Fibroblast of villous mesenchyme (primary cell): ENCODE data around the gene LARP4. TPM values are rescaled to one million over a fixed set of nuclear protein-coding genes. Genes with fewer than 3 reads are reported as not detected.
A peak's percentile ranks its signal among the peaks of the same experiment; 100 is the strongest.
"Not testable (repeated sequence)": the region's sequence is repeated elsewhere in the genome, so short reads cannot be mapped to it uniquely, and the experiment has no call there.

ENCODE experiments used
- DNase-seq: peaks from one replicate; pipeline ENCODE4 v3.0.0-alpha.2; 2010; ENCODE audit warnings: low read depth
- H3K4me3 ChIP-seq: 2 replicates; pipeline ENCODE4 v1.5.1; 2011; ENCODE audit warnings: low read depth, mild to moderate bottlenecking, low read length
- CTCF ChIP-seq: IDR thresholded peaks from 2 replicates; pipeline ENCODE4 v1.5.1; 2012; ENCODE audit warnings: low read depth, mild to moderate bottlenecking, low read length; ENCODE audit not compliant: insufficient read depth
- total RNA-seq: library from RNA; depleted of rRNA; stranded (reverse); fragments of >200 nt; gene quantifications from 2 replicates; pipeline ENCODE4 v1.2.3, GENCODE V29; 2012

LARP4 gene
- total RNA-seq, 1 donor: 57.9 TPM

- no peak overlapping the region for H3K4me3 ChIP-seq
- DNase-seq: peak; percentile 30
- TF ChIP-seq CTCF: no peak
These were observed 88.1 kb downstream of the LARP4 start for GRCh38 chr12:50488801-50489200.

- H3K4me3 ChIP-seq: not testable (repeated sequence)
- DNase-seq: peak; percentile 21
These were observed 97.4 kb downstream of the LARP4 start for GRCh38 chr12:50498119-50498518.

DNA sequence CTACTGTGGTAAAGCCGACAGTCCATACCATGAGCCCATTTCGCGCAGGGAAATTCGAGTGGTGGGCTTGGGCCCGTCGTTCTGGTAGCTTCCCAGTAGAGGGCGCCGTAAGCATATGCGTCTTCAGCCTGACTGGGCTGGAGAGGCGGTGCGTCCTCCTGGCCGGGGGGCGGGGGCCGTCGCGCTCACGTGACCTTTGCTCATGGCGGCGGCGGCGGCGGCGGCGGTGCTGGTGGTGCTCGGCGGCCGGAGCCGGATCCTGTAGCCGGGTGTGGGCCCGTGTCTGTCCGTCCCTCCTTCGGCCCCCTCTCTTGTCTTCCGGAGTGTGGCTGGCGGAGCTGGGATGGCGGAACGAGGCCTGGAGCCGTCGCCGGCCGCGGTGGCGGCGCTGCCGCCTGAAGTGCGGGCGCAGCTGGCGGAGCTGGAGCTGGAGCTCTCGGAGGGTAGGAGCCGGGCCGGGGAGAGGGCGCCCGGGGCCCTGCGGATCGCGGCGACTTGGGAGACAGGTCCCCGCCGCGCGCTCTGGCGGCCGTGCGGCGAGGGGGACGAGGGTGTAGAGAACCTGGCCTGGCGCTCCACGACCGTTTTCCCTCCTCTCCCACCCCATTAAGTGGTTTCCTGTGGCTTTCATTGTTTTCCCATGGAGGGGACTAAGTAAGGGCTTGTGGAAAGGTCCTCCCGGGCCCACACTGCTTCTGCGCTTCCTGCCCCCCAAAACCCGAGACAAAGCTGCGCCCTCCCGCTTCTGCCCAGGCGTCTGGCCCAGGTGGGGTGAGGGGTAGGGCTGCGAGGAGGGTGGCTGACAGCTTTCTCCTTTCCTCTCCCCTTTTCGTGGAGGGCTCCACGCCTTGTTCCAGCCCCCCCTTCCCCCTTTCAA is 104.4 kb downstream of the LARP4 start, which contains the start of gene DIP2B:
TSS of gene DIP2B (plus strand) at position 188 of the 877 bp plus-strand sequence. CDS start at position 344, 156 bp downstream.
- TF ChIP-seq CTCF: peak; percentile 79
- peak within 1 kb of the TSS; percentile 97 for H3K4me3 ChIP-seq
- DNase-seq: peak; percentile 93

DNA sequence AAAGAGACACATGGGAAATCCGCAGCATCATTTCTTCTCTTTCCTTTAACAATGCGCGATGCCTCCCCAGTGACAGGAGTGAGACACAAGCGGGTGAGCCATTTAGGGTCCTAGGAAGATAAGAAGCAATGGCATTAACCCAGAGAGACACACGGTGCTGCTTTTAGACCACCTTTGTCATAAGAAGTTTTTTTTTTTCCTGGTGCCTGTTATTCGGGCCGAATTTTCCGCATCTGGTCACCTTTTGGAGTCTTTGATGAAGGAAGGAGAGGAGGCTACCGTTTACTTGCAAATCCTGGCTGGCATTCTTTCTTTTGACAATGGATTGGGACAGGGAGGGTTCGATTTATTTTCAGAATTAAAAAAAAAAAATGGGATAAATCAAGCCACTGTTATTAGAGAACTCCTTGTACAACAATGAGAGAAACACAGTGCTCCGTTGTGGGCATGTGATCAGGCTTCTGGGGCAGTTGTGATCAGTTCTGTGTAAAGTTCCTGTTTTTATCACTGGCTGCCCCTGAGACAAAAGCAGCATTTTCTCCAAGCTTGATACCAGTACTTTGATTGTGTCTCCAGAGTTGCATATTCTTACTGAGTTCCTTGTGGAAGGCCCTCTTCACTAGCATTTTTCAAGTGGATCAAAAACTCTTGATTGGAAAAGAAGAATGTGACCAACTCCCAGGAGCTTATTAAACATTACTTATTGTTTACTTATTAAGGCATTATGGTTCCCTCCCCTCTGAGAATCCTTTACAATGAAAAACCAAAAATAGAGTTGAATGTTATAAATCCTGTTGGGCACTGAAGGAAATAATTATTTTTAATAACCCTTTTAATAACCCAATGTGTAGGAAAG is 105.2 kb downstream of the LARP4 start:
- peak; percentile 35 for DNase-seq
- TF ChIP-seq CTCF: no peak
- peak overlapping the region; percentile 97 for H3K4me3 ChIP-seq

- no peak for TF ChIP-seq CTCF
- peak overlapping the region; percentile 97 for H3K4me3 ChIP-seq
- peak; percentile 70 for DNase-seq
These were observed 106.2 kb downstream of the LARP4 start for GRCh38 chr12:50506753-50507473.

GRCh38 chr12:50507474-50507838 is 106.8 kb downstream of the LARP4 start:
- no peak overlapping the region for H3K4me3 ChIP-seq
- no peak for DNase-seq
- no peak for TF ChIP-seq CTCF
